Measurements from ENCODE around the gene ABHD2.

DNA sequence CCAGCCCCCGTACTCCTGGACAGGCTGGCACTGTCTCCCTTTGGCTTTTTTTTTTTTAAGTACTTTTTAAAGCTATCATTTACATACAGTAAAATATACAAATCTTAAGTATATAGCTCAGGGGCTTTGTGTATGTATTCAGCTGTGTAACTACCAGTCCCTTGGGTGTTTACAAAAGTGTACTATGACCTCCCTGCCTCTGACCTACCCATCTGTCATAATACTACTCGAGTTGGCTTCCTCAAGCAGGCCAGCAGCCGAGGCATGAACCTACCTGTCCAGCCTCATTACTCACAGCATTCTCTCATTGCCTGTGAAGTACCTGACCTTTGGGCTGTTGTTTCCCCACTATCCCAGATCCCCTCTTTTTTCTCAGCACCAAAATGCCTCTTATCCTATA lies 33.2 kb downstream of the ABHD2 start:
- TF ChIP-seq FOXA1 (IDR thresholded peaks at IDR 0.05) (no peak), SP1 (IDR thresholded peaks at IDR 0.05) (no peak), BHLHE40 (IDR thresholded peaks at IDR 0.05; ENCODE audit: borderline replicate concordance) (no peak), SUZ12 (IDR thresholded peaks at IDR 0.05) (no peak), HDGF (IDR thresholded peaks at IDR 0.05; ENCODE audit: borderline replicate concordance) (no peak), L3MBTL2 (conservative IDR thresholded peaks at IDR 0.05) (no peak), FOXK2 (IDR thresholded peaks at IDR 0.05) (no peak), FOXM1 (IDR thresholded peaks at IDR 0.05; ENCODE audit: borderline replicate concordance) (no peak), ZNF384 (IDR thresholded peaks at IDR 0.05) (no peak)
- TF ChIP-seq, protein P1, sequence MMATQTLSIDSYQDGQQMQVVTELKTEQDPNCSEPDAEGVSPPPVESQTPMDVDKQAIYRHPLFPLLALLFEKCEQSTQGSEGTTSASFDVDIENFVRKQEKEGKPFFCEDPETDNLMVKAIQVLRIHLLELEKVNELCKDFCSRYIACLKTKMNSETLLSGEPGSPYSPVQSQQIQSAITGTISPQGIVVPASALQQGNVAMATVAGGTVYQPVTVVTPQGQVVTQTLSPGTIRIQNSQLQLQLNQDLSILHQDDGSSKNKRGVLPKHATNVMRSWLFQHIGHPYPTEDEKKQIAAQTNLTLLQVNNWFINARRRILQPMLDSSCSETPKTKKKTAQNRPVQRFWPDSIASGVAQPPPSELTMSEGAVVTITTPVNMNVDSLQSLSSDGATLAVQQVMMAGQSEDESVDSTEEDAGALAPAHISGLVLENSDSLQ (IDR thresholded peaks at IDR 0.05), result no peak
